ENCODE data around the gene HNRNPK.
A peak's percentile ranks its signal among the peaks of the same experiment; 100 is the strongest.

Gene HNRNPK

GRCh38 chr9:83979812-83980394 is at the start of gene HNRNPK:
Gene HNRNPK, minus strand, starts transcription at chr9:83980215. Its CDS starts 1,963 bp downstream, at chr9:83978252.
- FAIRE-seq, result no peak

GRCh38 chr9:84027201-84027600 is 47.2 kb upstream of the HNRNPK start:
- FAIRE-seq, result no peak

GRCh38 chr9:84024041-84024575 is 44.1 kb upstream of the HNRNPK start:
- no peak for FAIRE-seq

GRCh38 chr9:84007662-84008061 is 27.6 kb upstream of the HNRNPK start:
- no peak for FAIRE-seq

- FAIRE-seq, result no peak
Observed at GRCh38 chr9:84003246-84003645, 23.2 kb upstream of the HNRNPK start.

- no peak for FAIRE-seq
Observed at GRCh38 chr9:84002344-84002743, 22.3 kb upstream of the HNRNPK start.

GRCh38 chr9:84001621-84002020 is 21.6 kb upstream of the HNRNPK start:
- FAIRE-seq, result no peak

- no peak for FAIRE-seq
Observed at GRCh38 chr9:84000186-84000585, 20.2 kb upstream of the HNRNPK start.

GRCh38 chr9:83999141-83999918 is 19.3 kb upstream of the HNRNPK start:
- FAIRE-seq, result no peak

- FAIRE-seq, result no peak
Observed at GRCh38 chr9:83996126-83996525, 16.1 kb upstream of the HNRNPK start.

GRCh38 chr9:83992901-83993300 is 12.9 kb upstream of the HNRNPK start:
- FAIRE-seq, result no peak

- FAIRE-seq, result no peak
Observed at GRCh38 chr9:83992407-83992806, 12.4 kb upstream of the HNRNPK start.

GRCh38 chr9:83991355-83991754 is 11.3 kb upstream of the HNRNPK start:
- FAIRE-seq, result no peak

- no peak for FAIRE-seq
Observed at GRCh38 chr9:83988411-83988810, 8.4 kb upstream of the HNRNPK start.

GRCh38 chr9:83987402-83987791 is 7.4 kb upstream of the HNRNPK start:
- no peak for FAIRE-seq

GRCh38 chr9:83986765-83987401 is 6.9 kb upstream of the HNRNPK start:
- FAIRE-seq, result no peak

- no peak for FAIRE-seq
Observed at GRCh38 chr9:83986195-83986594, 6.2 kb upstream of the HNRNPK start.

- no peak for FAIRE-seq
Observed at GRCh38 chr9:83981126-83981871, 1.3 kb upstream of the HNRNPK start.

GRCh38 chr9:83980395-83981125 is 545 bp upstream of the HNRNPK start, which contains the start of gene RMI1:
Gene RMI1, plus strand, starts transcription at chr9:83980805. Its CDS starts 20,182 bp downstream, at chr9:84000987.
- peak; percentile 12 for FAIRE-seq

- no peak for FAIRE-seq
Observed at GRCh38 chr9:83978992-83979811, 813 bp downstream of the HNRNPK start.

- no peak for FAIRE-seq
Observed at GRCh38 chr9:83977196-83977595, 2.8 kb downstream of the HNRNPK start.

Measured in endometrium (tissue), 2 donors.